Keratinocyte (primary cell): ENCODE results near the gene EIF2AK2.

Source experiments
- CTCF ChIP-seq, 3 experiments: IDR thresholded peaks in 1 of 3; conservative IDR thresholded peaks in 1 of 3; optimal IDR thresholded peaks in 1 of 3; 2 replicates in 2 of 3; 3 replicates in 1 of 3; pipeline versions ENCODE3 to v1.5.1; 2011; ENCODE audit warnings: low read length in 3 of 3, mild to moderate bottlenecking in 3 of 3, moderate library complexity in 2 of 3, control low read depth in 1 of 3, inconsistent platforms in 1 of 3; ENCODE audit not compliant: insufficient read depth in 2 of 3; ENCODE audit errors: extremely low read depth in 1 of 3
- EZH2 ChIP-seq: IDR thresholded peaks from one replicate; pipeline ENCODE4 v1.6.1; 2012; ENCODE audit warnings: inconsistent platforms, mild to moderate bottlenecking, low read length, moderate library complexity

GRCh38 chr2:37119157-37119556, 37.6 kb downstream of the EIF2AK2 start:
- no peak for TF ChIP-seq EZH2
- TF ChIP-seq CTCF (optimal IDR thresholded peaks at IDR 0.05 in 1 of 3, IDR thresholded peaks at IDR 0.05 in 1 of 3, conservative IDR thresholded peaks at IDR 0.05 in 1 of 3; ENCODE audit: extremely low read depth in 1 of 3, insufficient read depth in 2 of 3, low read length in 3 of 3) = no peak
